NCI-H1417 treated with DMSO at 0.1 percent for 48 hours (cell line): Measurements from ENCODE around the gene DNAL1.
"Not testable (repeated sequence)": the region's sequence is repeated elsewhere in the genome, so short reads cannot be mapped to it uniquely, and the experiment has no call there.

Experiments used
- DNase-seq: peaks from one replicate; lab custom pipeline; 2025; lab: John Stamatoyannopoulos, UW

Gene DNAL1

DNA sequence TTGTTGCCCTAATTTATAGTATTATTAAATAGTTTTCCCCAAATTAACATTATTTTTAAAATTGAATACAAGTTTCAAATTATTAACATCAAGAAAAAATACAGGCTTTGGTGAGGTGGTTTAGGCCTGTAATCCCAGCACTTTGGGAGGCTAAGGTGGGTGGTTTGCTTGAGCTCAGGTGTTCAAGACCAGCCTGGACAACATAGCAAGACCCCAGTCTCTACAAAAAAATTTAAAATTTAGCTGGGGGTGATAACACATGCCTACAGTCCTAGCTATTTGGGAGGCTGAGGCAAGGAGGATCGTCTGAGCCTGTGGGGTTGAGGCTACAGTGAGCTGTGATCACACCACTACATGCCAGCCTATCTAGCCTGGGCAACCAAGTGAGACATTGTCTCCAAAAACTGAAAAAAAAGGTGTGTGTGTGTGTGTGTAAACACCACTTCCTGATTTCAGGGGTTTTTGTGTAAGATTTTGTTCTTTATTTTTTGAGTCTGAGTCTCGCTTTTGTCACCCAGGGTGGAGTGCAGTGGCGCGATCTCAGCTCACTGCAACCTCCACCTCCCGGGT, 3.9 kb upstream of the DNAL1 start:
- no peak for DNase-seq

GRCh38 chr14:73645248-73645610, 443 bp downstream of the DNAL1 start:
- DNase-seq = no peak

GRCh38 chr14:73651005-73651404, 6.2 kb downstream of the DNAL1 start:
- no peak for DNase-seq

GRCh38 chr14:73655851-73656250, 11.1 kb downstream of the DNAL1 start:
- DNase-seq = no peak

DNA sequence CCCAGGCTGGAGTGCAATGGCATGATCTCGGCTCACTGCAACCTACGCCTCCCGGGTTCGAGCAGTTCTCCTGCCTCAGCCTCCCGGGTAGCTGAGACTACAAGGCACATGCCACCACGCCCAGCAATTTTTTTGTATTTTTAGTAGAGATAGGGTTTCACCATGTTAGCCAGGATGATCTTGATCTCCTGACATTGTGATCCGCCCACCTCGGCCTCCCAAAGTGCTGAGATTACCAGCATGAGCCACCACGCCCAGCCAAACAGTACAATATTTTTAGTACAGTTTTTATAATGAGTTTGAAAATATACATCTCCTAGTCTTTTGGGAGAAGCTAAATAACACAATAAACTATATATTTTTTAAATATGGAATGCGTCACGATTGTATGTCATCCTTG, 14.4 kb downstream of the DNAL1 start:
- not testable (repeated sequence) for DNase-seq

GRCh38 chr14:73660511-73660910, 15.7 kb downstream of the DNAL1 start:
- DNase-seq = no peak

DNA sequence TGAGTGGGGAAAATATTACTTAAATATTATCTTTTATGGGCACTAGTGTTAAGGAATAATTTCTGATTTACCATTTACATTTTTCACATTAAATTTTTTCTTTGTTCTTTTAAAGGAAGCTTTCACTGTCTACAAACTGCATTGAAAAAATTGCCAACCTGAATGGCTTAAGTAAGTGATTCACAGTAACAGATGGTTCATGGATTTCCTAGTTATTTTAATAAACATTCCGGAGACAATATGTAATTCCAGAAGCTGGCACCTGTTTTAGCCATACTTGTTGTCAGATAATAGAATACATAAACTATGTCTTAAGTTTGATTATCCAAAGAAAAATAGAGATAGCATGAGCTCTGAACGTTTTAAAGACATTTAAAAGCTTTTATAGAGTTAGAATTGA, 17.1 kb downstream of the DNAL1 start:
- no peak for DNase-seq

DNA sequence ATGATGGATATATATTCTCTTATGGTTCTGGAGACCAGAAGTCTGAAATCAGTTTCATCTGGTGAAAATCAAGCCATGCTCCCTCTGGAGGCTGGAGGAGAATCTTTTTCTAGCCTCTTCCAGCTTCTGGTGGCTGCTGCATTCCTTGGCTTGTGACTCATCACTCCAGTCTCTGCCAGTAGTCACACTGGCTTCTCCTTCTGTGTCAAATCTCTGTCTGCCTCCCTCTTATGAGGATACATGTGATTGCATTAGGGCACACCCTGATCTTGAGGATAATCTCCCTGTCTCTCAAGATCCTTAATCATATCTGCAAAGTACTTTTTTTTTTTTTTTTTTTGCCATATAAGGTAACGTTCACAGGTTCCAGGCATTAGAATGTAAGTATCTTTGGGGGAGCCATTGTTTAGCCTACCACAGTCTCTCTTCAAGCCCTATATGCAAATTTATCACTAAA, 17.7 kb downstream of the DNAL1 start:
- no peak for DNase-seq

GRCh38 chr14:73663548-73664212, 18.9 kb downstream of the DNAL1 start:
- DNase-seq = no peak

DNA sequence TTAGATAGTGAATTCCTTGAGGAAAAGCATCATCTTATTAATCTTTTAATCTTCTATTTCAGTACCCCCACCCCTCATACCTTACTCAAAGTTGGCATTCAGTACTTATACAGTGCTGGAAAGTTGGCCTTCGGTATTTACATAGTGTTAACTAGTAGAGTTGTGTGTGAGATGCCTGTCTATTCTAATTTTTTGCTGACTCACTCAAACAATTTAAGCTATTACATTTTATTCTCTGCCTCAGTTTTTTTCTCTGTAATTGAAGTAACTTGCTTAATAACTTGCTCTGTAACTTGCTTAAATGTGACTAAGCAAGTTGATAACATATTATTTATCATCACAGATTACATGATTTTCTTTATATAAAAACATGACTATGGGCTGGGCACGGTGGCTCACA, 20.3 kb downstream of the DNAL1 start:
- DNase-seq = no peak

- no peak for DNase-seq
Measured at GRCh38 chr14:73666583-73666982, 21.8 kb downstream of the DNAL1 start.

DNA sequence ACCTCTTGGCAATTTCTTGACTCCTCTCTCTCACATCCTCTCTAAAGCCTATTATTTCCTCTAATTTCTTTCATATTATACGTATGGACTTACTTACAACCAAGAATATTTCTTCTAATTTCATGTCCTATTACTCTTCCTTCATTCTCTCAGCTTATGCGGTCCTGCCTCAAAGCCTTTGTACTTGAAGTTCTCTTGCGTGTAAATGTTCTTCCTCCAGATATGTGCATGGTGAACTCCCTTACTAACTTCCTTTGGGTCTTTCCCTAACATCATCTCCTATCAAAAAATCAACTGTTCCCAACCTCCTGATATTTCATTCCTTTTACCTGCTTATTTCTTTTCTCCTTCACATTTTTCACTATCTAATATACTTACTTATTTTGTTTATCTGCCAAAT, 23.1 kb downstream of the DNAL1 start:
- DNase-seq = no peak

DNA sequence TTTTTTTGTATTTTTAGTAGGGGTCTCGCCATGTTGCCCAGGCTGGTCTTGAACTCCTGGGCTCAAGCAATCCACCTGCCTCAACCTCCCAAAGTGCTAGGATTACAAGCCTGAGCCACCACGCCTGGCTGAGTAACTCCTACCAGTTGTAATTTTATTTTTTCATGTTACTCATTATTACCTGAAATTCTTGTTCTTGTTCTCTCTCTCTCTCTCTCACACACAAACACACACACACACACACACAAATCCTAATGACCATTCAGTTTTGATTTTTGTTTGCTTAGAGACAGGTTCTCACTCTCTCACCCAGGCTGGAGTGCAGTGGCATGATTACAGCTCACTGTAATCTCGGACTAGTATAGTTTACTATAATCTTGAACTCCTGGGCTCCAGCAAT, 30.2 kb downstream of the DNAL1 start:
- DNase-seq = no peak

GRCh38 chr14:73678698-73679097, 33.9 kb downstream of the DNAL1 start:
- no peak for DNase-seq

DNA sequence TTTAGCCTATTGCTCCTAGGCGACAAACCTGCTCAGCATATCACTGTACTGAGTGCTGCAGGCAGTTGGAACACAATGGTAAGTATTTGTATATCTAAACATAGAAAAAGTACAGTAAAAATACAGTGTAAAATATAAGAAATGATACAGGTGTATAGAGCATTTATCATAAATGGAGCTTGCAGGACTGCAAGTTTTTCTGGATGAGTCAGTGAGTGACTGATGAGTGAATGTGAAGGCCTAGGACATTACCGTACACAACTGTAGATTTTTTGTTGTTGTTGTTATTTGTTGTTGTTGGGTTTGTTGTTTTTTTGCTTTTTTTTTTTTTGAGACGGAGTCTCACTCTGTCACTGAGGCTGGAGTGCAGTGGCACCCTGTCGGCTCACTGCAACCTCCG, 36.0 kb downstream of the DNAL1 start:
- DNase-seq = no peak

DNA sequence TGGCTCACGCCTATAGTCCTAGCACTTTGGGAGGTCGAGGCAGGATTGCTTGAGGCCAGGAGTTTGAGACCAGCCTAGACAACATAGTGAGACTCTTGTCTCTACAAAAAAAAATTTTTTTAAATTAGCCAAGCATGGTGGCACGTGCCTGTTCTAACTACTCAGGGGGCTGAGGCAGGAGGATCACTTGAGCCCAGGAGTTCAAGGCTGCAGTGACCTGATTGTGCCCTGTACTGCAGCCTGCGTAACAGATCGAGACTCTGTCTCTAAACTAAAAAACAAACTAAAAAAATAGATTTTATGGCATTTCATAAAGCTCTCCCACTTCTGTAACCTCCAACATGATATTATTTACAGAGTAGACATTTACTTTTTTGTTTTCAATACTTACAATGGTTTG, 39.8 kb downstream of the DNAL1 start:
- no peak for DNase-seq

GRCh38 chr14:73685328-73685727, 40.5 kb downstream of the DNAL1 start:
- DNase-seq = no peak

GRCh38 chr14:73686901-73687300, 42.1 kb downstream of the DNAL1 start:
- DNase-seq = no peak

- DNase-seq = no peak
Measured at GRCh38 chr14:73694083-73694482, 49.3 kb downstream of the DNAL1 start.

DNA sequence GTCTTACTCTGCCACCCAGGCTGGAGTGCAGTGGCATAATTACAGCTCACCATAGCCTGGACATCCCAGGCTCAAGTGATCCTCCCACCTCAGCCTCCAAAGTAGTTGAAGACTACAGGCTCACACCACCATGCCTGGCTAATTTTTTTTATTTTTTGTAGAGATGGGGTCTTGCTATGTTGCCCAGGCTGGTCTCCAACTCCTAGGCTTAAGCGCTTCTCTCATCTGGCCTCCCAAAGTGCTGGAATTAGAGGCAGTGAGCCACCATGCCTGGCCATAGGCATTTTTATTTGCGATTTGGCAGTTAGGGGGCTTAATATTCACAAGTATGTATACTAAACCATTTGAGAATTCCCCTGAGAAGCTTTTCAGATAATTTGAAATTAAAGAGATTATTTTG, 50.3 kb downstream of the DNAL1 start:
- no peak for DNase-seq

DNA sequence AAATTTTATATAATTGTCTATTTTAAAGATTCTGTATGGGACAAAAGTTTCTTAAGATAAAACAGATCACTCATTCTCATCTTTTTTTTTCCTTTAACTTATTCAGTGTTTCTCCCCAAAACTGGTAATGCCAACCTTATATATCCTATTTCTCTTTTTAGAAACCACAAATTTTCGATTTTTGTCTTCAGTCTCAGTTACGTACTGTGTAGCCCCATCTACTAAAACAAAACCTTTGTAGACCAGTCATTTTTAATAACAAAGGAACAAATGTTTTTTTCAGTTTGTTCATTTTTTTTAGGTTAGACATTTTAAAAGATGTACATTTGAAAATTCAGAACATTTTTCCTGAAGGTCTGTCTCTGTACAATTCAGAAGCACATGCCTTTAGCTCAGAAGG, 51.2 kb downstream of the DNAL1 start:
- DNase-seq = no peak

- DNase-seq = no peak
Measured at GRCh38 chr14:73696466-73697400, 51.9 kb downstream of the DNAL1 start.

- DNase-seq = no peak
Measured at GRCh38 chr14:73700325-73700724, 55.5 kb downstream of the DNAL1 start.
